HCT116 (cell line): ENCODE data around the gene GPR157. TPM values are rescaled to one million over a fixed set of nuclear protein-coding genes. Genes with fewer than 3 reads are reported as not detected.

Experiments
- ATAC-seq: fragments of 200-7000 bp; cut with Tn5 transposase; 2 replicates; pipeline ENCODE4 v1.9.1; 2020; ENCODE audit warnings: mild to moderate bottlenecking, moderate library complexity
- BruUV-seq: library from RNA; stranded (reverse); fragments of 400-500 nt; replicated peaks from 2 replicates; lab custom pipeline; 2021; lab: Mats Ljungman, UMichigan
- CTCF ChIA-PET: fragments of 300-600 bp; sonication (Branson Sonifier 250); formaldehyde crosslinking; loops from one replicate; lab custom pipeline; 2021; ENCODE audit warnings: antibody characterized with exemption; lab: Charles Lee
- POLR2A ChIA-PET: fragments of 300-600, 350-600 bp; sonication (Branson Sonifier 250); formaldehyde crosslinking; loops from one replicate; lab custom pipeline; 2021; ENCODE audit warnings: antibody characterized with exemption; lab: Charles Lee
- RAD21 ChIA-PET, 2 experiments: fragments of 300-600 bp; sonication (Branson Sonifier 250); formaldehyde crosslinking; loops; one replicate each; lab custom pipeline; 2023; ENCODE audit warnings: low total read pairs in 2 of 2; ENCODE audit not compliant: uncharacterized antibody in 2 of 2, unreplicated experiment in 2 of 2, low non-redundant PET in 1 of 2; lab: Charles Lee
- DNase-seq: peaks from one replicate; pipeline ENCODE4 v3.0.0-alpha.2; 2010; ENCODE audit warnings: low read depth, low spot score
- H2AFZ ChIP-seq: fragments of 200-600 bp; shearing (Covaris generic), sonication (generic); 2 replicates; pipeline ENCODE4 v1.6.1; 2017; ENCODE audit warnings: low read depth, mixed run types, mixed read lengths, antibody characterized with exemption, low read length; ENCODE audit not compliant: poor library complexity, severe bottlenecking
- H3K27ac ChIP-seq: 2 replicates; pipeline ENCODE4 v1.5.1; 2012; ENCODE audit warnings: low read depth, low read length
- H3K27me3 ChIP-seq: fragments of 200-600 bp; sonication (generic); 2 replicates; pipeline ENCODE4 v1.6.1; 2016; ENCODE audit warnings: mixed run types, low read length, mixed read lengths; ENCODE audit not compliant: insufficient read depth
- H3K36me3 ChIP-seq, 2 experiments: fragments of 200-500 bp in 1 of 2; fragments of 200-600 bp in 1 of 2; sonication (Bioruptor generic) in 1 of 2; sonication (generic) in 1 of 2; 2 replicates each; pipeline versions ENCODE4 v1.5.1 to v1.6.1; 2014 to 2016; ENCODE audit warnings: low read length in 2 of 2, inconsistent platforms in 1 of 2, mixed read lengths in 1 of 2, mixed run types in 1 of 2; ENCODE audit not compliant: insufficient read depth in 2 of 2, control insufficient read depth in 1 of 2
- H3K4me1 ChIP-seq, 2 experiments: fragments of 200-600 bp in 1 of 2; sonication (generic) in 1 of 2; 2 replicates each; pipeline versions ENCODE4 v1.5.1 to v1.6.1; 2012 to 2017; ENCODE audit warnings: low read length in 2 of 2, inconsistent platforms in 1 of 2, mild to moderate bottlenecking in 1 of 2, mixed read lengths in 1 of 2, mixed run types in 1 of 2, moderate library complexity in 1 of 2; ENCODE audit not compliant: insufficient read depth in 2 of 2, control insufficient read depth in 1 of 2
- H3K4me2 ChIP-seq: fragments of 200-600 bp; sonication (generic); 2 replicates; pipeline ENCODE4 v1.6.1; 2017; ENCODE audit warnings: mixed run types, low read length, mixed read lengths
- H3K4me3 ChIP-seq, 2 experiments: fragments of 200-600 bp in 1 of 2; sonication (generic) in 1 of 2; replicated peaks in 1 of 2; 2 replicates each; pipeline ENCODE4 v1.5.1; 2011 to 2016; ENCODE audit warnings: low read length in 2 of 2, control low read depth in 1 of 2, low read depth in 1 of 2, mild to moderate bottlenecking in 1 of 2, mixed read lengths in 1 of 2, mixed run types in 1 of 2
- H3K79me2 ChIP-seq: fragments of 200-600 bp; sonication (generic); 2 replicates; pipeline ENCODE4 v1.6.1; 2017; ENCODE audit warnings: mild to moderate bottlenecking, mixed run types, low read length, moderate library complexity, mixed read lengths; ENCODE audit not compliant: insufficient read depth
- H3K9ac ChIP-seq: fragments of 200-600 bp; sonication (generic); 2 replicates; pipeline ENCODE4 v1.6.1; 2016; ENCODE audit warnings: low read length, mixed read lengths
- H3K9me2 ChIP-seq: fragments of 200-600 bp; sonication (generic), shearing (Covaris generic); 2 replicates; pipeline ENCODE4 v1.6.1; 2017; ENCODE audit warnings: mixed run types, mild to moderate bottlenecking, moderate library complexity; ENCODE audit not compliant: insufficient read depth
- H3K9me3 ChIP-seq, 2 experiments: fragments of 200-500 bp in 1 of 2; fragments of 200-600 bp in 1 of 2; sonication (Bioruptor generic) in 1 of 2; sonication (generic) in 1 of 2; 2 replicates each; pipeline ENCODE4 v1.6.1; 2014 to 2017; ENCODE audit warnings: low read length in 2 of 2, mixed read lengths in 2 of 2, inconsistent platforms in 1 of 2, low read depth in 1 of 2, mild to moderate bottlenecking in 1 of 2, mixed run types in 1 of 2, moderate library complexity in 1 of 2; ENCODE audit not compliant: control insufficient read depth in 1 of 2, insufficient read depth in 1 of 2
- H4K20me1 ChIP-seq: fragments of 200-600 bp; sonication (generic), shearing (Covaris generic); 2 replicates; pipeline ENCODE4 v1.6.1; 2017; ENCODE audit warnings: mixed run types, mild to moderate bottlenecking, moderate library complexity; ENCODE audit not compliant: insufficient read depth
- CBX3 ChIP-seq: IDR thresholded peaks from 2 replicates; pipeline ENCODE4 v1.6.1; 2012; ENCODE audit warnings: low read depth
- EZH2phosphoT487 ChIP-seq: fragments of 200-600 bp; IDR thresholded peaks from 2 replicates; pipeline ENCODE4 v1.6.1; 2018; ENCODE audit warnings: antibody characterized with exemption, borderline replicate concordance
- JUND ChIP-seq: IDR thresholded peaks from 2 replicates; pipeline ENCODE4 v1.6.1; 2012
- POLR2AphosphoS5 ChIP-seq: IDR thresholded peaks from 2 replicates; pipeline ENCODE4 v1.6.1; 2011; ENCODE audit warnings: mild to moderate bottlenecking, low read depth, low read length, moderate library complexity
- RAD21 ChIP-seq: IDR thresholded peaks from 2 replicates; pipeline ENCODE4 v1.6.1; 2012; ENCODE audit warnings: low read depth, mild to moderate bottlenecking
- SIN3A ChIP-seq: IDR thresholded peaks from 2 replicates; pipeline ENCODE4 v1.6.1; 2012; ENCODE audit warnings: low read depth
- SRF ChIP-seq: IDR thresholded peaks from 2 replicates; pipeline ENCODE4 v1.6.1; 2012; ENCODE audit warnings: low read depth
- TCF7L2 ChIP-seq: IDR thresholded peaks from 2 replicates; pipeline ENCODE4 v1.7.0; 2011; ENCODE audit warnings: borderline replicate concordance, inconsistent platforms; ENCODE audit not compliant: insufficient read depth, insufficient read length; ENCODE audit errors: extremely low read depth
- YY1 ChIP-seq: IDR thresholded peaks from 2 replicates; pipeline ENCODE4 v1.6.1; 2011; ENCODE audit warnings: low read length, low read depth, moderate library complexity, mild to moderate bottlenecking; ENCODE audit not compliant: insufficient replicate concordance; ENCODE audit errors: extremely low read depth
- ZBTB33 ChIP-seq: IDR thresholded peaks from 2 replicates; pipeline ENCODE4 v1.6.1; 2011; ENCODE audit warnings: mild to moderate bottlenecking, low read length, moderate library complexity; ENCODE audit not compliant: insufficient replicate concordance; ENCODE audit errors: extremely low read depth
- ZFX ChIP-seq: fragments of 450-650 bp; IDR thresholded peaks from 2 replicates; pipeline ENCODE4 v1.6.1; 2017
- ZNF274 ChIP-seq: fragments of 200-500 bp; sonication (Bioruptor generic); IDR thresholded peaks from 2 replicates; pipeline ENCODE4 v1.6.1; 2014; ENCODE audit warnings: mild to moderate bottlenecking, low read depth, low read length, inconsistent platforms
- intact Hi-C: fragments of 100-400 bp; cut with micrococcal nuclease; formaldehyde crosslinking; loops from 2 replicates; pipeline ENCODE4 v1.10.0; 2022
- total RNA-seq: library from RNA; stranded (reverse); gene quantifications from one replicate; pipeline ENCODE4 v1.2.1, GENCODE V29; 2021; ENCODE audit not compliant: unreplicated experiment

Gene GPR157
- total RNA-seq, 1 experiment from 2014 or later, result 7.7 TPM

- Histone ChIP-seq H3K27ac (no peak overlapping the region), H3K9me3 (no peaks in the 10 kb centered on the region), H2AFZ (no peak overlapping the region), H3K79me2 (no peaks in the 10 kb centered on the region), H3K9me2 (no peaks in the 10 kb centered on the region), H4K20me1 (no peaks in the 10 kb centered on the region), H3K36me3 (no peaks in the 10 kb centered on the region), H3K4me3 (no peak overlapping the region), H3K9ac (no peak overlapping the region), H3K4me1 (peaks cover 22 to 35% of the 10 kb centered on the region in 2 experiments), H3K27me3 (no peaks in the 10 kb centered on the region), H3K4me2 (no peak overlapping the region)
- no TSS peak for BruUV-seq
- intact Hi-C loops, result no loop called here
- CTCF ChIA-PET, result no interaction called here
- TF ChIP-seq POLR2AphosphoS5, result no peak
- TF ChIP-seq YY1, result no peak
- TF ChIP-seq EZH2phosphoT487, result no peak
- DNase-seq, result no peak
- RAD21 ChIA-PET, result no interaction called here
- POLR2A ChIA-PET, result no interaction called here
- ATAC-seq, result no peak
These were observed 50.7 kb downstream of the GPR157 start for GRCh38 chr1:9078015-9078751.

- intact Hi-C loops, result no loop called here
- Histone ChIP-seq H3K9me3 (no peaks in the 10 kb centered on the region), H3K4me2 (no peak overlapping the region), H3K9ac (no peak overlapping the region), H3K9me2 (no peaks in the 10 kb centered on the region), H2AFZ (no peak overlapping the region), H3K27ac (no peak overlapping the region), H4K20me1 (no peaks in the 10 kb centered on the region), H3K4me1 (peaks cover 5 to 18% of the 10 kb centered on the region in 2 experiments; a peak in 3 of 4 replicates), H3K4me3 (no peak overlapping the region), H3K79me2 (no peaks in the 10 kb centered on the region), H3K27me3 (no peaks in the 10 kb centered on the region), H3K36me3 (no peaks in the 10 kb centered on the region)
- CTCF ChIA-PET, result no interaction called here
- TF ChIP-seq ZNF274 (no peak), ZFX (no peak), SRF (no peak), ZBTB33 (no peak), EZH2phosphoT487 (no peak), JUND (no peak), SIN3A (no peak), RAD21 (no peak), CBX3 (no peak), TCF7L2 (no peak)
- BruUV-seq, result no TSS peak
- POLR2A ChIA-PET, result no interaction called here
- RAD21 ChIA-PET, result no interaction called here
- ATAC-seq, result no peak
- DNase-seq, result no peak
These were observed 53.9 kb downstream of the GPR157 start for GRCh38 chr1:9075022-9075421.
